ENCODE measurements around the gene OPN1MW3. TPM values are rescaled to one million over a fixed set of nuclear protein-coding genes. Genes with fewer than 3 reads are reported as not detected.
"Not testable (repeated sequence)": the region's sequence is repeated elsewhere in the genome, so short reads cannot be mapped to it uniquely, and the experiment has no call there.

OPN1MW3 gene
- total RNA-seq (2014; rRNA removed; shearing (Covaris generic)) = not detected in 2 replicates

DNA sequence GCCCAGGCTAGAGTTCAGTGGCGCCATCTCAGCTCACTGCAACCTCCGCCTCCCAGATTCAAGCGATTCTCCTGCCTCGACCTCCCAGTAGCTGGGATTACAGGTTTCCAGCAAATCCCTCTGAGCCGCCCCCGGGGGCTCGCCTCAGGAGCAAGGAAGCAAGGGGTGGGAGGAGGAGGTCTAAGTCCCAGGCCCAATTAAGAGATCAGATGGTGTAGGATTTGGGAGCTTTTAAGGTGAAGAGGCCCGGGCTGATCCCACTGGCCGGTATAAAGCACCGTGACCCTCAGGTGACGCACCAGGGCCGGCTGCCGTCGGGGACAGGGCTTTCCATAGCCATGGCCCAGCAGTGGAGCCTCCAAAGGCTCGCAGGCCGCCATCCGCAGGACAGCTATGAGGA is at the start of gene OPN1MW3:
TSS of gene OPN1MW3 (plus strand) at position 301 of the 400 bp plus-strand sequence. CDS start at position 339, 38 bp downstream.
- not testable (repeated sequence) for H3K27me3 ChIP-seq (replicated peaks); H3K9me3 ChIP-seq (replicated peaks); H3K36me3 ChIP-seq; H3K27ac ChIP-seq; H3K4me1 ChIP-seq (replicated peaks); H3K4me3 ChIP-seq; DNase-seq (ENCODE audit: low read depth in 1 of 2, low spot score in 2 of 2)

DNA sequence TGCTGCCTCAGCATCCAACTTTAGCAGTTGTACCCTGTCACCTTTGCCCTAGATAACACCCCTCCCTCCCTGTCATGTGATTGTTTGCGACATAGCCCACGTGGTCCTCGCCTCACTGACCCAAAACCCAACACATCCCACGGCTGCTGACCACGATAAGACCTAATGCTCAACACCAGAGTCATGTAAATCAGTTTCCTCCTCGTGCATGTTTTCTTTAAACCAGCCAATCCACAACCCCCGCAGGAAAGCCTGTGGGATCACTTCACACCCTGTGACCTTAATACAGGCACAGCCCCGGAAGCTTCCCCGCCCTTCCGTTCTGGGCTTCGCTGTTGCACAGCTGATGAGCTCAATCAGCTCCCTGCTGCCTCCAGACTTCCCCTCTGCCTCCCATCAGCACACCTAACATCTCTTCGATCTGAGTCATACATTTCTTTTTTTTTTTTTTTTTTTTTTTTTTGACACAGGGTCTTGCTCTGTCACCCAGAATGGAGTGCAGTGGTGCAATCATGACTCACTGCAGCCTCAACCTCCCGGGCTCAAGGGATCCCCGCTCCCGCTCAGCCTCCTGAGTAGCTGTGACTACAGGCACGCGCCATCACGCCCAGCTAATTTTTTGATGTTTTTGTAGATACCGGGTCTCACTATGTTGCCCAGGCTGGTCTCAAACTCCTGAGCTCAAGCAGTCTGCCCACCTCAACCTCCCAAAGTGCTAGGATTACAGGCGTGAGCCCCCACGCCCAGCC is 47.5 kb upstream of the OPN1MW3 start:
- H3K36me3 ChIP-seq; DNase-seq (ENCODE audit: low read depth in 1 of 2, low spot score in 2 of 2); H3K27ac ChIP-seq; H3K4me3 ChIP-seq; H3K4me1 ChIP-seq (replicated peaks); H3K9me3 ChIP-seq (replicated peaks); H3K27me3 ChIP-seq (replicated peaks): not testable (repeated sequence)

DNA sequence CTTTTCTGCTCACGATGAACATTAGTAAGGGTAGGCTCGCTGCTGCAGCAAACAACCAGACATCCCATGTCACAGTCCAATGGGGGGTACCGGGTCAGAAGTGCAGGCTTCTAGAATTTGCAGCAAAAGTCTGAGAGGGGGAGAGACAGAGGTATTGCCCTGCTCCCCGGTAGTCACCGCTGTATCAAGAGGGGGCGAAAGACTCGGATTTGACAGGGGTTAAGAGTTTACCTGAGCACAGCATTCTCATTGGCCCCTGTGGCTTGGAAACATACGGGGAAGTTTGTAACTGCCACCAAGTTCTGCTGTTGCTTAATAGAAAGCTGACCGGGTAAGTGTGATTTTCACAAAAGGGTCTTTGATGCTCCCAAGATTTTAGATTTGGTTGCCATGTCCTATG is 46.3 kb upstream of the OPN1MW3 start:
- H3K27me3 ChIP-seq (replicated peaks); H3K4me1 ChIP-seq (replicated peaks); DNase-seq (ENCODE audit: low read depth in 1 of 2, low spot score in 2 of 2); H3K36me3 ChIP-seq; H3K27ac ChIP-seq; H3K9me3 ChIP-seq (replicated peaks); H3K4me3 ChIP-seq: not testable (repeated sequence)

DNA sequence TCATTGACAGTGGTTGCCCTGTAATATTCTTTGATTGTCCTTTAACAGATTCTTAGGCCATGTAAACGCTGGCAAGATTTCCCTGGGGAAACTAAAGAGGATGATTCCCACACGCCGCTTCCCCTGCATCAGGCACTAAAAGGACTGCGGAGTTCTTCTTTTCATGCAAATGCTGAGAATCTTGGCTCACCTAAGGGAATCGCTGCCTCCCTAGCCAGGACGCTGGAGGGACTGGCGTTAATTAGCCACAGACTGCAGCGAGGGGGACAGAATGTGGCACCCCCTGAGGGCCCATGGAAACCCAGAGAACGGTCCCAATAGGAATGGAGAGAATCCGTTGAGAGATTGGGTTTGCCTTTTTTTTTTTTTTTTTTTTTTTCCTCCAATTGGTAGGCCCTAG is 45.9 kb upstream of the OPN1MW3 start:
- H3K27me3 ChIP-seq (replicated peaks); H3K9me3 ChIP-seq (replicated peaks); H3K4me3 ChIP-seq; H3K4me1 ChIP-seq (replicated peaks); DNase-seq (ENCODE audit: low read depth in 1 of 2, low spot score in 2 of 2); H3K27ac ChIP-seq; H3K36me3 ChIP-seq: not testable (repeated sequence)

DNA sequence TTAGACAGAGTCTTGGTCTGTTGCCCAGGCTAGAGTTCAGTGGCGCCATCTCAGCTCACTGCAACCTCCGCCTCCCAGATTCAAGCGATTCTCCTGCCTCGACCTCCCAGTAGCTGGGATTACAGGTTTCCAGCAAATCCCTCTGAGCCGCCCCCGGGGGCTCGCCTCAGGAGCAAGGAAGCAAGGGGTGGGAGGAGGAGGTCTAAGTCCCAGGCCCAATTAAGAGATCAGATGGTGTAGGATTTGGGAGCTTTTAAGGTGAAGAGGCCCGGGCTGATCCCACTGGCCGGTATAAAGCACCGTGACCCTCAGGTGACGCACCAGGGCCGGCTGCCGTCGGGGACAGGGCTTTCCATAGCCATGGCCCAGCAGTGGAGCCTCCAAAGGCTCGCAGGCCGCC is 37.9 kb upstream of the OPN1MW3 start, which contains the start of gene OPN1MW2:
TSS of gene OPN1MW2 (plus strand) at position 301 of the 400 bp plus-strand sequence. CDS start at position 361, 60 bp downstream.
- H3K27me3 ChIP-seq (replicated peaks); H3K4me3 ChIP-seq; H3K9me3 ChIP-seq (replicated peaks); H3K36me3 ChIP-seq; DNase-seq (ENCODE audit: low read depth in 1 of 2, low spot score in 2 of 2); H3K27ac ChIP-seq; H3K4me1 ChIP-seq (replicated peaks): not testable (repeated sequence)

DNA sequence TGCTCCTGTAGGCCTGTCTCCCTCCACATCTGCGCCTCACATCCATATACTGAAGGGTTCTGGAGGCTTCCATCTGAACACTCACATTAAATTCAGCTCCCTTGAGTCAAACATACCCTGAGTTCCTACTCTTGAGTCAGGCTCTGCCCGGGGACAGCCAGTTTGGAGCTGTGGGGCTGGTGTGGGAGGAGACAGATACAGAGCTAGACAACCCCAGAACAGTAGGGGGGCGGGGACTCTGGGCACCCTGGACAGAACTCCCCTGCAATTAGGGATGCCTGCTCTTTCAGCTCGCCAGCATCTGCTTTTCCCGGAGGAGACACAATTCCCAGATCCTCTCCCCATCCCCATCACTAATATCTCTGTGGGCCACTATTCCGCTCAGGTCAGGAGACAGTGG is 32.1 kb upstream of the OPN1MW3 start:
- not testable (repeated sequence) for H3K4me1 ChIP-seq (replicated peaks); H3K36me3 ChIP-seq; H3K27me3 ChIP-seq (replicated peaks); H3K27ac ChIP-seq; H3K9me3 ChIP-seq (replicated peaks); DNase-seq (ENCODE audit: low read depth in 1 of 2, low spot score in 2 of 2); H3K4me3 ChIP-seq

DNA sequence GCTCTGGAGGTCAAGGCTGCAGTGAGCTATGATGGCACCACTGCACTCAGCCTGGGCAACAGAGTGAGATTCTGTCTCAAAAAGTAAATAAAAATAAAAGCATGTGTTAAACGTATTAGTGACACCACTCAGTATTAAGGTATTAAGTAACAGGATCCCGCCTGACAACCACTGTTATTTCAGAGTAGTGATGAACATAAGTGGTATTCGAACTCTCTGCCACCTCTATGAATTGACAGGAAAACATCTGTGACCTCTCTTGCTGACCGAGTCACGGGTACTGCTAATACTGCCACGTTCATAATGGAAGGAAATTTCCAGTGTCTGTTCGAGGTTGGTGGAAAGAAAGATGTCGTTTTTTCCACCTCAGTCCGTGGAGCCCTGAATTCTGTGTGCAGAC is 30.7 kb upstream of the OPN1MW3 start:
- H3K27ac ChIP-seq; H3K4me3 ChIP-seq; H3K36me3 ChIP-seq; H3K9me3 ChIP-seq (replicated peaks); H3K27me3 ChIP-seq (replicated peaks); DNase-seq (ENCODE audit: low read depth in 1 of 2, low spot score in 2 of 2); H3K4me1 ChIP-seq (replicated peaks): not testable (repeated sequence)

DNA sequence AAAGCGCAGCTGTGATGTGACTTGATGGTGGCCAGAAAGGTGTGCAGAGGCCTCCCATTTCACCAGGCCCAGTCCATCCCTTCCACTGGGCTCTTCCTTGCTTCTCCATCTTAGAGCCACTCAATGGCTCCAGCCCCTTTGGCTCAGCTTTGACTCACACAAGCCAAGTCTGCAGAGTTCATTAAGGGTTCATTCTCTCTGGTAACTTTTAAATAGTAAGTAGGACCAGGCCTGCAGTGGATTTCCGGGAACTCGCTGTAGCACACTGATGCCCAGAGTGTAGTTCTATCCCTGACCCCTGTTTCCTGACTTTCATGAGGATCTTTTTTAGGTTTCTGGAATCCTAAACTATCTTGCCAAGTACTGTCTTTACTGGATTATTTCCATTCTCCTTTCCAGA is 25.9 kb upstream of the OPN1MW3 start:
- not testable (repeated sequence) for H3K4me1 ChIP-seq (replicated peaks); H3K4me3 ChIP-seq; H3K9me3 ChIP-seq (replicated peaks); H3K27ac ChIP-seq; H3K36me3 ChIP-seq; H3K27me3 ChIP-seq (replicated peaks); DNase-seq (ENCODE audit: low read depth in 1 of 2, low spot score in 2 of 2)

DNA sequence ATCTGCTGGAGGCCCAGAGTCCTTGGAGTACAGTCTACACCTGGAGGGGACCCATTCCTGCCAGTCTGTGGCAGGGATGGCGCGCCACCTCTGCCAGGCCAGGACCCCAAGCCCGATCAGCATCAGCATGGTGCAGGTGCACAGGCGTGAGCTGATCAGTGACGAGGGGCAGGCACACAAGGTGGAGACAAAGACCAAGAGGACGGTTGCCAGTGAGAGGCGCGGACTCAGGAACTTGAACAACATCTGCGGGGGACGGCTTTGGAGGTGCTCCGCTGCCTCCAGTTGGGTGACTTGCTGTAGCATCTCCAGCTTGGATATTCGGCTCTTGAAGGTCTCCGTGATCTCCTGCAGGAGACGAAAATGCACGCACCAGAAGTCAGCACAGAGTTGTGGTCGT is 23.8 kb upstream of the OPN1MW3 start:
- not testable (repeated sequence) for H3K4me1 ChIP-seq (replicated peaks); H3K9me3 ChIP-seq (replicated peaks); H3K36me3 ChIP-seq; H3K4me3 ChIP-seq; DNase-seq (ENCODE audit: low read depth in 1 of 2, low spot score in 2 of 2); H3K27me3 ChIP-seq (replicated peaks); H3K27ac ChIP-seq

DNA sequence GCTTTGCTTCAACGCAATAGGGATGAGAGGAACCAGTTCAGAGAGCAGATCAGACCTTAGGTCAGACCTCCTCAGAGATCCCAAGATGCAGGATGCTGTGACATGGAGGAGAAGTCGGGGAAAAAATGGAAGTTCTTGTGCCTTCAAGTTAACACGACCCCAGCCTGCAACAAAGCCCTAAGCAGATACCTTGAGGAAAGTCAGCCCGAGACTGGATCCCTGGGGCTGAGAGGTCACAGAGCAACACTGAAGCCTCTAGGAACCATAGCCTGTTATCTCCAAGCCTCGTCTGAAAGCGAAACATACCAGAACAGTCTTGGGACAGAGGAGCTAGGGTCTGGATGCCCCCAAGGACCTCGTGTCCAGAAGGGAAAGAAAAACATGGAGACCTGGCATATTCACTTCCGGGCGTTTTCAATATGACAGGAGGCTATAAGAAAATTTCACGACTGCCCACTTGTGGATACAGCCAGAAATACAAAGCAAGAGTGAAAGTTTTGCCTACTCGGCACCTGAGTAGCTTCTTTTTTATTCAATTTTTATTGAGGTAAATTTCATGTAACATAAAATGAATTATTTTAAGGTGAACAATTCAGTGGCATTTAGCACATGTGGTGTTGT is 18.3 kb upstream of the OPN1MW3 start:
- H3K4me3 ChIP-seq; H3K27me3 ChIP-seq (replicated peaks); H3K4me1 ChIP-seq (replicated peaks); H3K27ac ChIP-seq; H3K9me3 ChIP-seq (replicated peaks); H3K36me3 ChIP-seq: not testable (repeated sequence)
- DNase-seq (ENCODE audit: low read depth in 1 of 2, low spot score in 2 of 2) = peak in 1 of 2 experiments; percentile 6

DNA sequence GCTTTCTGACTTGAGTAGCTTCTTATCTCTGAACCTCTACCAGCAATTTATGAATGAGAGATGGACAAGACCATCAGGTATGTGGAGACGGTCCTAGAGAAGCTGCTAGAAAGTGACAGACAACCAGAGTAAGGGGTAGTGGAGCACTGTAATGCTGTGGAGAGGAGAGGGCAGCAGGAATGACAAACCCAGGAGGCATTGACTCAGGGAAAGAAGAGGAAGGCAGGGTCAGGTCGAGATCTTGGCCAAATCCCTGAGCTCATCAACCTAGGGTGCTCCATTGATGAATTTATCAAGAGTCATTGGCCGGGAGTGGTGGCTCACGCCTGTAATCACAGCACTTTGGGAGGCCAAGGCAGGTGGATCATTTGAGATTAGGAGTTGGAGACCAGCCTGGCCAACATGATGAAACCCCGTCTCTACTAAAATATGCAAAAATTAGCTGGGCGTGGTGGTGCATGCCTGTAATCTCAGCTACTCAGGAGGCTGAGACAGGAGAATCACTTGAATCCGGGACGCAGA is 17.3 kb upstream of the OPN1MW3 start:
- H3K4me1 ChIP-seq (replicated peaks); H3K4me3 ChIP-seq; H3K36me3 ChIP-seq; H3K27ac ChIP-seq; H3K9me3 ChIP-seq (replicated peaks); H3K27me3 ChIP-seq (replicated peaks): not testable (repeated sequence)
- peak in 1 of 2 experiments; percentile 27 for DNase-seq (ENCODE audit: low read depth in 1 of 2, low spot score in 2 of 2)

DNA sequence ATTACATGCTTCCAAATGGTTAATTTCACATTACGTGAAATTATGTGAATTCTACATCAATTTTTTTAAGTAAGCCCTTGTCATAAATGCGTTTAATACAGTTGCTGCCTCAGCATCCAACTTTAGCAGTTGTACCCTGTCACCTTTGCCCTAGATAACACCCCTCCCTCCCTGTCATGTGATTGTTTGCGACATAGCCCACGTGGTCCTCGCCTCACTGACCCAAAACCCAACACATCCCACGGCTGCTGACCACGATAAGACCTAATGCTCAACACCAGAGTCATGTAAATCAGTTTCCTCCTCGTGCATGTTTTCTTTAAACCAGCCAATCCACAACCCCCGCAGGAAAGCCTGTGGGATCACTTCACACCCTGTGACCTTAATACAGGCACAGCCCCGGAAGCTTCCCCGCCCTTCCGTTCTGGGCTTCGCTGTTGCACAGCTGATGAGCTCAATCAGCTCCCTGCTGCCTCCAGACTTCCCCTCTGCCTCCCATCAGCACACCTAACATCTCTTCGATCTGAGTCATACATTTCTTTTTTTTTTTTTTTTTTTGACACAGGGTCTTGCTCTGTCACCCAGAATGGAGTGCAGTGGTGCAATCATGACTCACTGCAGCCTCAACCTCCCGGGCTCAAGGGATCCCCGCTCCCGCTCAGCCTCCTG is 9.9 kb upstream of the OPN1MW3 start:
- not testable (repeated sequence) for H3K27me3 ChIP-seq (replicated peaks); H3K4me3 ChIP-seq; H3K27ac ChIP-seq; H3K9me3 ChIP-seq (replicated peaks); H3K4me1 ChIP-seq (replicated peaks); H3K36me3 ChIP-seq; DNase-seq (ENCODE audit: low read depth in 1 of 2, low spot score in 2 of 2)

DNA sequence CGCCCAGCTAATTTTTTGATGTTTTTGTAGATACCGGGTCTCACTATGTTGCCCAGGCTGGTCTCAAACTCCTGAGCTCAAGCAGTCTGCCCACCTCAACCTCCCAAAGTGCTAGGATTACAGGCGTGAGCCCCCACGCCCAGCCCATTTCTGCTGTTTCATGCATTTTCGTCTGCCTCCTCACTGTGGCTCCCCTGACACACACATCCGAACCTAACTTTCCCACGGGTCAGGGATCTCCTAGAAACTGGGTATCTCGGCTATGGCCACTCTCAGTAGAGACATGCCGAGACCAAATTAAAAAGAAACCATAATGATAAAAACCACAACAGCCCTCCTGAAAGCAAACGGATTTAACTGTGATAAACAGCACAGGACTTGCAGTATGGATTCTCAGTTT is 9.3 kb upstream of the OPN1MW3 start:
- H3K27me3 ChIP-seq (replicated peaks); DNase-seq (ENCODE audit: low read depth in 1 of 2, low spot score in 2 of 2); H3K9me3 ChIP-seq (replicated peaks); H3K27ac ChIP-seq; H3K4me3 ChIP-seq; H3K36me3 ChIP-seq; H3K4me1 ChIP-seq (replicated peaks): not testable (repeated sequence)

DNA sequence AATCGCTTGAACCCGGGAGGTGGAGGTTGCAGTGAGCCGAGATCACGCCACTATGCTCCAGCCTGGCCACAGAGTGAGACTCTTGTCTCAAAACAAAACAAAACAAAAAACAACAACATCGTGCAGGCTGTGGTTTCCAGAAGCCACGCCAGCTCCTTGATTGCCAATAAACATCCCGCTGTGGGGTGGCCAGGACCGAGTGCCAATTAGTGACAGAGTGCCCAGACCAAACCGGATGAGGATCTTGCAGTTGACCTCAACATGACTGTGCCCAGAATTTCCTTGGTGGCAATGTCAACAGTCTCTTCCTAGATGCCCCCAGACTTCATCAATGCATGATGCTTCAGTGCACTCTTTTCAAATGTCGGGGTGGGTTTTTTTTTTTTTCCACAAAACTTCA is 1.3 kb downstream of the OPN1MW3 start:
- not testable (repeated sequence) for DNase-seq (ENCODE audit: low read depth in 1 of 2, low spot score in 2 of 2); H3K9me3 ChIP-seq (replicated peaks); H3K36me3 ChIP-seq; H3K27me3 ChIP-seq (replicated peaks); H3K4me3 ChIP-seq; H3K27ac ChIP-seq; H3K4me1 ChIP-seq (replicated peaks)
